ENCODE data around the gene SLX9.

Gene SLX9

DNA sequence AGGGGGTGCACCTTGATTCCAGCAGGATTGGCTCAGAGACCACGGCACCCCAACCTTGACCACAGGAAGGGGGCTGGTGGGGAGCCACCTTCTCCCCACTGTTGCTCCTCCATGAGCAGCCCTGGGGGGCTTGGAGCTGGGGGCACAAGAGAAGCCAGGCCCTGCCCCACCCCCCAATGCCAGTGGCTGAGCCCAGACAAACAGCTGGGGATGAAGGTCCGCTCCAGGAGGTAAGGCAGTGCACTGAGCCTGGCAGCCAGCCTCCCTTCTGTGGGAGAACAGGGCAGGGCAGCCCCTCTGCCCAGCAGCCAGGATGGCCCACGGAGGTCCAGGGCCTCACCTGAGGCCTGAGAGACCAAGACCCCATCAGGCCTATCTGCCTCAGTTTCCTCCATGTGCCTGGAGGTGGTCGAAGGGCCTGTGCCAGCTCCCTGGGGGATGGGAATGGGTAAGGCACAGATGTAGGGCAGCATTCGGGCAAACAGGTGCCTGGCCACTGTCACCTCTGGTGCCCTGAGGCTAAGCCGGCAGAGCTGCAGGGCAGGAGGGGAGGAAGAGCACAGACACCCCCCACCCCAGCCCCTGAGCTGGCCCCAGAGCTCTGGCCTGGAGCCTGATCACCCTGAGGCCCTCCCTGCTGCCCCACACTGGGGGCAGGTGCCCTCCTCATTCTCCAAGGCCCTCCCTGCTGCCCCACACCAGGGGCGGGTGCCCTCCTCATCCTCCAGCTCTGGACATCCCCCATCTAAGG is 26.2 kb upstream of the SLX9 start:
- Histone ChIP-seq H3K36me3 (ENCODE audit: insufficient read depth, insufficient read length, low read length) (no peaks in the 10 kb centered on the region), H3K4me3 (ENCODE audit: insufficient read length, low read depth) (no peak overlapping the region), H3K9ac (ENCODE audit: insufficient read length, low read depth) (no peak overlapping the region), H3K4me1 (ENCODE audit: insufficient read depth, insufficient read length) (peaks cover 19% of the 10 kb centered on the region), H3K27me3 (ENCODE audit: insufficient read depth, insufficient read length) (peaks cover 3% of the 10 kb centered on the region), H3K9me3 (ENCODE audit: insufficient read depth, low read length) (no peaks in the 10 kb centered on the region)
- DNase-seq (ENCODE audit: low read depth, low spot score): no peak
- TF ChIP-seq ZNF274 (IDR thresholded peaks at IDR 0.05; ENCODE audit: low read depth, low read length) (no peak), YY1 (IDR thresholded peaks at IDR 0.05; ENCODE audit: insufficient read depth, insufficient read length) (no peak), SUZ12 (IDR thresholded peaks at IDR 0.05; ENCODE audit: extremely low read depth, insufficient read depth, insufficient read length) (no peak)

DNA sequence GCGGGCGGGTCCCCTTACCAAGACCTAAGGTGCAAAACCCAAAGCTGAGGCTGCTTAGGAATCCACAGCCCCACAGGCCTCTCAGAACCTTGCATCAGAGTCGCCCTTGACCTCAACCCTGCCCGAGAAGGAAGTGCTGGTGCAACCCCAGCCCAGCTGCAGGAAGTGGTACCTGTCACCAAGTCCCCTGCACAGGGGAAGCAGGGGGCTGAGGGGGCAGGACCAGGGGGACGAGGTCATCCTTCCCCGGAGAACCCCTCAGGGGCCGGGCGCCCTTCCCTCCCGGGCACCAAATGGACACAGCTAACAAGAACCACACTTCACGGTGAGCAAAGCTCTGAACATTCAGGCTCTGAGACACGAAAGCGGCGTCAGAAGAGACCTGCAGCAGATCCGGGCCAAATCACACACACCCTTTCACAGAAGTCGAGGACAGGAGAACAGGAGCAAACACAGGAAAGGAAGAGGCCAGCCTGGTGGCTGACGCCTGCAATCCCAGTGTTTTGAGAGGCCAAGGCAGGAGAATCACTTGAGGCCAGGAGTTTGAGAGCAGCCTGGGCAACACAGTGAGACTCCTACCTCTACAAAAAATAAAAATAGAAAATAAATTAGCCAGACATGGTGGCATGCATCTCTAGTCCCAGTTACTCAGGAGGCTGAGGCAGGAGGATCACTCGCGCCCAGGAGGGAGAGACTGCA is 25.5 kb upstream of the SLX9 start:
- Histone ChIP-seq H3K36me3 (ENCODE audit: insufficient read depth, insufficient read length, low read length) (no peaks in the 10 kb centered on the region), H3K9me3 (ENCODE audit: insufficient read depth, low read length) (no peaks in the 10 kb centered on the region), H3K4me3 (ENCODE audit: insufficient read length, low read depth) (no peak overlapping the region), H3K9ac (ENCODE audit: insufficient read length, low read depth) (no peak overlapping the region), H3K4me1 (ENCODE audit: insufficient read depth, insufficient read length) (peaks cover 17% of the 10 kb centered on the region), H3K27me3 (ENCODE audit: insufficient read depth, insufficient read length) (peaks cover 5% of the 10 kb centered on the region)
- DNase-seq (ENCODE audit: low read depth, low spot score): no peak
- TF ChIP-seq YY1 (IDR thresholded peaks at IDR 0.05; ENCODE audit: insufficient read depth, insufficient read length): no peak
- TF ChIP-seq SUZ12 (IDR thresholded peaks at IDR 0.05; ENCODE audit: extremely low read depth, insufficient read depth, insufficient read length): no peak
- no peak for TF ChIP-seq ZNF274 (IDR thresholded peaks at IDR 0.05; ENCODE audit: low read depth, low read length)

DNA sequence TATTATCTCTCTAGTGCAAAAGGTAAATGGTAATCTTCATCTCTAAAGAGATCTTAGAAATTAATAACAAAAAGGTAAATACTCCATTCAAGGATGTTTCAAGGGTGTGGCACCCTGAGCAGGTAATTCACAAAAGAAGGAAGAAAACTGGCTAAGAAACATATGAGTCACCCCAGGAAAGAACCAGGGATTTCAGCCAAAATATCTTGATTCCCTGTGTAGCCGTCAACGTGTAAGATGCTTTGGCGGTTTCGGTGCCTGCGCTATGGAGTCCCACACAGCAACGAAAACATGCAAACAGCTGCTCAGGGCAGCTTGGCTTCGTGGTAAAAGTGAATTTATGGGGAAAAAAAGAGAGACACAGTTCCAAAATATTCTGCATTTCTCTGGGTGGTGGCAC is 22.9 kb upstream of the SLX9 start:
- no peak for DNase-seq (ENCODE audit: low read depth, low spot score)
- Histone ChIP-seq H3K4me3 (ENCODE audit: insufficient read length, low read depth) (no peak overlapping the region), H3K27me3 (ENCODE audit: insufficient read depth, insufficient read length) (peaks cover 14% of the 10 kb centered on the region), H3K9ac (ENCODE audit: insufficient read length, low read depth) (no peak overlapping the region), H3K9me3 (ENCODE audit: insufficient read depth, low read length) (no peaks in the 10 kb centered on the region), H3K4me1 (ENCODE audit: insufficient read depth, insufficient read length) (peaks cover 18% of the 10 kb centered on the region), H3K36me3 (ENCODE audit: insufficient read depth, insufficient read length, low read length) (no peaks in the 10 kb centered on the region)
- TF ChIP-seq YY1 (IDR thresholded peaks at IDR 0.05; ENCODE audit: insufficient read depth, insufficient read length) (no peak), ZNF274 (IDR thresholded peaks at IDR 0.05; ENCODE audit: low read depth, low read length) (no peak), SUZ12 (IDR thresholded peaks at IDR 0.05; ENCODE audit: extremely low read depth, insufficient read depth, insufficient read length) (no peak)

DNA sequence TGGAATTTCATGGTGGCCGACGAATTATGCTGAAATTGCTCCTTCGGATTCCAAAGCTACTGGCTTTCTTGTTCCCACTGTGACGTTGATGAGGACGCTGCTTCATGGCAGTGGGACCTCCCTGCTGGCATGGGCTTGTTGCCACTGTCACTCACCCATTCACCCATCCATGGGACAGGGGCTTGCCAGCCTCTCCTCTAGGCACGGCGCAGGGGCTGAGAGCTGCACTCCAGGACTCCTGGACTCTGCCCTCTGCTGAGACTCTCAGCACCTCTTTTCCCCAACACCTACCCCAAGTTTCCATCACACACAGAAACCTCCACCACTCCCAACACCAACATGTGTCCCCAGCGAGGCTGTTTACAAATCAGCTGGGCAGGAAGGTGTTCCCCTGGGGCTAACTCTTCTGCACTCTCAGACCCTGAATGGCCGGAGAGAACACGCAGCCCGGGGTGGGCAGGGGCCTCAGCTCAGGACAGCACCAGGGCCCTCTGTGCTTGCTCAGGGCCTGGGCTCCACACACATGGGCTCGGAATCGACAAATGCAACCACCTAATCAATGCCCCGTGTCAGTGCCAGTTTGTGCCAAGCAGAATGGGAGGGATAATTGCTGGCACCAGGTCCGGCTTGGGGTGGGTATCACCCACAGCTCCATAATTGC is 22.3 kb upstream of the SLX9 start:
- Histone ChIP-seq H3K9me3 (ENCODE audit: insufficient read depth, low read length) (no peaks in the 10 kb centered on the region), H3K4me3 (ENCODE audit: insufficient read length, low read depth) (no peak overlapping the region), H3K9ac (ENCODE audit: insufficient read length, low read depth) (no peak overlapping the region), H3K36me3 (ENCODE audit: insufficient read depth, insufficient read length, low read length) (no peaks in the 10 kb centered on the region), H3K27me3 (ENCODE audit: insufficient read depth, insufficient read length) (peaks cover 14% of the 10 kb centered on the region), H3K4me1 (ENCODE audit: insufficient read depth, insufficient read length) (peaks cover 18% of the 10 kb centered on the region)
- no peak for DNase-seq (ENCODE audit: low read depth, low spot score)
- TF ChIP-seq ZNF274 (IDR thresholded peaks at IDR 0.05; ENCODE audit: low read depth, low read length): no peak
- TF ChIP-seq SUZ12 (IDR thresholded peaks at IDR 0.05; ENCODE audit: extremely low read depth, insufficient read depth, insufficient read length): no peak
- TF ChIP-seq YY1 (IDR thresholded peaks at IDR 0.05; ENCODE audit: insufficient read depth, insufficient read length): no peak

DNA sequence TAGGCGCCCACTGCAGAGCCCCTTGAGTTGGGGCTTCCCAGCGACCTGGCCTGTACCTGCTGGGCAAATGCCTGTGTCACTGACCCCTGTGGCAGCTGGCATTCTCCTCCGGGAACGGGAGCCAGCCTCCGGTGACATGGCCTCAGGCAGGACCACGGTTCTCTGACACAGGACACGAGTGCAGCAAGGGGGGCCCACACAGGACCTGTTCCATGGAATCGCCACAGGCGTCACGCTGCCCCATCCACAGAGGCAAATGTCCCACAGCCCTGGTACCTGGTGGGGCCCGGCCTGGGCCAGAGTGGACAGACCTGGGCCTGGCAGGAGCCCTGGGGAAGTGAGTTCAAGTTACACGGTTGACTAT is 21.7 kb upstream of the SLX9 start:
- no peak overlapping the region for H3K4me3 ChIP-seq (ENCODE audit: insufficient read length, low read depth)
- peaks cover 18% of the 10 kb centered on the region for H3K4me1 ChIP-seq (ENCODE audit: insufficient read depth, insufficient read length)
- DNase-seq (ENCODE audit: low read depth, low spot score): no peak
- no peaks in the 10 kb centered on the region for H3K36me3 ChIP-seq (ENCODE audit: insufficient read depth, insufficient read length, low read length)
- no peak overlapping the region for H3K9ac ChIP-seq (ENCODE audit: insufficient read length, low read depth)
- TF ChIP-seq SUZ12 (IDR thresholded peaks at IDR 0.05; ENCODE audit: extremely low read depth, insufficient read depth, insufficient read length): no peak
- no peak for TF ChIP-seq ZNF274 (IDR thresholded peaks at IDR 0.05; ENCODE audit: low read depth, low read length)
- no peak for TF ChIP-seq YY1 (IDR thresholded peaks at IDR 0.05; ENCODE audit: insufficient read depth, insufficient read length)
- H3K9me3 ChIP-seq (ENCODE audit: insufficient read depth, low read length): no peaks in the 10 kb centered on the region
- H3K27me3 ChIP-seq (ENCODE audit: insufficient read depth, insufficient read length): peaks cover 14% of the 10 kb centered on the region

DNA sequence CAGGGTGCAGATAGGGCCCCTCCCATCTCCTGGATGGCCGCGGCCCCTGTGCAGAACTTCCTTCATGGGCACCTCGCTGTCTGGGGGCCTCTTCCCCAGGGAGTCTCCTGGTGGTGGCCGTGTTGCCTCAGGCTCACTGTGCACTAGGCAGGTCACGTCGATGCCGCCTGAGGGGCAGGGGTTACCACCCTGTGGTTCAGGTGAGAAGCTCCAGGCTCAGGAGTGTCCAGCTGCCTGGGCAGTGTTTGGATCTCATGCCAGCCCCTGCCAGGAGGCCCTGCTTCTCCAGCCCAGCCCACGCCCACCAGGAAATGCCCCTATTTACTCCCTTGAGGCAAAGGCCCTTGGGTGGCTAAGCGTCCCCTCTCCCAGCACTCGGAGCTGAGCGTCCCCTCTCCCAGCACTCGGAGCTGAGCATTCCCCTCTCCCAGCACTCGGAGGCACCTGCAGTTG is 21.2 kb upstream of the SLX9 start:
- no peaks in the 10 kb centered on the region for H3K9me3 ChIP-seq (ENCODE audit: insufficient read depth, low read length)
- TF ChIP-seq SUZ12 (IDR thresholded peaks at IDR 0.05; ENCODE audit: extremely low read depth, insufficient read depth, insufficient read length) (no peak), YY1 (IDR thresholded peaks at IDR 0.05; ENCODE audit: insufficient read depth, insufficient read length) (no peak), ZNF274 (IDR thresholded peaks at IDR 0.05; ENCODE audit: low read depth, low read length) (no peak)
- no peak overlapping the region for H3K9ac ChIP-seq (ENCODE audit: insufficient read length, low read depth)
- no peak overlapping the region for H3K4me3 ChIP-seq (ENCODE audit: insufficient read length, low read depth)
- H3K27me3 ChIP-seq (ENCODE audit: insufficient read depth, insufficient read length): peaks cover 14% of the 10 kb centered on the region
- no peaks in the 10 kb centered on the region for H3K36me3 ChIP-seq (ENCODE audit: insufficient read depth, insufficient read length, low read length)
- H3K4me1 ChIP-seq (ENCODE audit: insufficient read depth, insufficient read length): peaks cover 16% of the 10 kb centered on the region
- no peak for DNase-seq (ENCODE audit: low read depth, low spot score)

Data from NT2/D1 (cell line).